Measurements from ENCODE around the gene CLDN22.

CLDN22 gene

DNA sequence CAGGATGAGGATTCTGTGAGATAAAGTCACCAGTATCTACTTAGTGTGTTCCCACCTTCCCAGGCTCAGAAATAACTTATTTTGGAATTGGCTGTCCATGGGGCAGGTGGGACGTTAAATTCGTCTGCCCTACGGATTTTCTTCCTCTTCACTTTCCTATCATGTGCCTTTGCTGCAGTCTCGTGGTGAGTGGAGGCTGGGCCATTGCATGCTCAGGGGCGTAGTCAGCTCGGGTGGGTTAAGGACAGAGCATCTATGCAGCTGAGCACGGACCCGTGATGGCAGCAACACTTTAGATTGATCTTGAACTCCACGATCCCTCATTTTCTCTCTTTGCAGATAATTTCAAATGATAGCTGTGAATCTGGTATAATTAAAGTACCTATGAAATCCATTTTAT lies 51.5 kb downstream of the CLDN22 start:
- TF ChIP-seq CTCF (conservative IDR thresholded peaks at IDR 0.05; ENCODE audit: low read depth, low read length): no peak
- no peak for DNase-seq (ENCODE audit: low read depth)
- H3K4me3 ChIP-seq (ENCODE audit: low read length): no peak overlapping the region
